RWPE1 (cell line): Measurements from ENCODE around the gene CDCA3.

ENCODE experiments used
- CTCF ChIA-PET: fragments of 350-600 bp; sonication (Branson Sonifier 250); formaldehyde crosslinking; extraction: SDS; loops from one replicate; lab custom pipeline; 2021; lab: Yijun Ruan, JAX
- POLR2A ChIA-PET: fragments of 400-600 bp; formaldehyde crosslinking; extraction: SDS; loops from one replicate; lab custom pipeline; 2020; ENCODE audit warnings: antibody characterized with exemption; ENCODE audit not compliant: low non-redundant PET; lab: Yijun Ruan, JAX
- DNase-seq: peaks from one replicate; pipeline ENCODE4 v3.0.0; 2012; ENCODE audit warnings: low spot score
- H3K27ac ChIP-seq: fragments of 450-650 bp; 2 replicates; pipeline ENCODE4 v1.5.1; 2017
- TF ChIP-seq, protein P1 (sequence below): fragments of 450-650 bp; conservative IDR thresholded peaks from 2 replicates; pipeline ENCODE4 v1.5.1; 2017; ENCODE audit warnings: low read depth, mild to moderate bottlenecking

Gene CDCA3

GRCh38 chr12:6861391-6861790 is 10.3 kb upstream of the CDCA3 start:
- POLR2A ChIA-PET = no interaction called here
- no peak overlapping the region for H3K27ac ChIP-seq
- DNase-seq = no peak
- TF ChIP-seq, protein P1, sequence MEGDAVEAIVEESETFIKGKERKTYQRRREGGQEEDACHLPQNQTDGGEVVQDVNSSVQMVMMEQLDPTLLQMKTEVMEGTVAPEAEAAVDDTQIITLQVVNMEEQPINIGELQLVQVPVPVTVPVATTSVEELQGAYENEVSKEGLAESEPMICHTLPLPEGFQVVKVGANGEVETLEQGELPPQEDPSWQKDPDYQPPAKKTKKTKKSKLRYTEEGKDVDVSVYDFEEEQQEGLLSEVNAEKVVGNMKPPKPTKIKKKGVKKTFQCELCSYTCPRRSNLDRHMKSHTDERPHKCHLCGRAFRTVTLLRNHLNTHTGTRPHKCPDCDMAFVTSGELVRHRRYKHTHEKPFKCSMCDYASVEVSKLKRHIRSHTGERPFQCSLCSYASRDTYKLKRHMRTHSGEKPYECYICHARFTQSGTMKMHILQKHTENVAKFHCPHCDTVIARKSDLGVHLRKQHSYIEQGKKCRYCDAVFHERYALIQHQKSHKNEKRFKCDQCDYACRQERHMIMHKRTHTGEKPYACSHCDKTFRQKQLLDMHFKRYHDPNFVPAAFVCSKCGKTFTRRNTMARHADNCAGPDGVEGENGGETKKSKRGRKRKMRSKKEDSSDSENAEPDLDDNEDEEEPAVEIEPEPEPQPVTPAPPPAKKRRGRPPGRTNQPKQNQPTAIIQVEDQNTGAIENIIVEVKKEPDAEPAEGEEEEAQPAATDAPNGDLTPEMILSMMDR = no peak
- CTCF ChIA-PET = interaction anchor here (1.4 kb wide), 1 partner anchor 11 kb away, joined by 9 read pairs; no protein-coding TSS in a partner anchor

DNA sequence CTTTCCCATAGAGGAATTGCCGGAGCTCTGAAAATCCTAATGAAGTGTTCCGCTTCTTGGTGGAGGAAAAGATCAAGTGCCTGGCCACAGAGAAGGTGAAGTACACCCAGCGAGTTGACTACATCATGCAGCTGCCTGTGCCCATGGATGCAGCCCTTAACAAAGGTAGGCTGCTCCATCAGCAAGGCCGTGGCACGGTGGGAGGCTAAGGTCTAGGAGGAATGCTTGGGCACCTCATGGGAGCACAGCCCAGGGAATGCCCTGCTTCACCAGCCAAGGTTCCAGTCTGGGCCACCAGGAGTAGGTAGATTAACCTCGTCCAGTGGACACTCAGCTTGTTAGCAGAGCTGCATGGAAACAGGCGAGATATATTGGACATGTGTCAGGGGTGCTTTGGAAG is 9.9 kb upstream of the CDCA3 start:
- DNase-seq = no peak
- no peak overlapping the region for H3K27ac ChIP-seq
- ChIA-PET POLR2A (no interaction called here), CTCF (interaction anchor here (1.4 kb wide), 1 partner anchor 11 kb away, joined by 9 read pairs; no protein-coding TSS in a partner anchor)
- TF ChIP-seq, protein P1 = no peak

GRCh38 chr12:6860116-6860515 is 9.0 kb upstream of the CDCA3 start:
- no peak overlapping the region for H3K27ac ChIP-seq
- ChIA-PET POLR2A (no interaction called here), CTCF (no interaction called here)

DNA sequence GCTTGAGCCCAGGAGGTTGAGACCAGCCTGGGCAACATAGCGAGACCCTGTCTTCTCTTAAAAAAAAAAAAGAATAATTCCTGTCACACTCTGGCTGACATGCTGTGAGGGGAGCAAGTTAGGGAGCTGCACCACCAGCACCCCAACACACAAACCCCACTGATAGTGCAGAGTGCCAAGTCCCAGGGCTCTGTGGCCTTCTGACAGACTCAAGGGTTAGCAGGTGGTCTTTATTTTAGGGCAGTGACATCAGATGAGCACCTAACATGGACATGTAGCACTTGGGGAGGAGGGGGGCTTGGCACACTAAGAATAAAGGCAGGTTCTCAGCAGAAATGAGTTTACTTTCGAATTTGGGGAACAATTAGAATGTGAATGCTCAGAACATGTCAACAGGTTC is 7.7 kb upstream of the CDCA3 start:
- ChIA-PET CTCF (interaction anchor here (0.6 kb wide), 1 partner anchor 212 kb away, joined by 3 read pairs; no protein-coding TSS in a partner anchor), POLR2A (no interaction called here)
- DNase-seq = no peak
- TF ChIP-seq, protein P1 = no peak
- H3K27ac ChIP-seq = no peak overlapping the region

More at GRCh38 chr12:6860116-6860515, 9.0 kb upstream of the CDCA3 start:
- TF ChIP-seq, protein P1 = no peak
- no peak for DNase-seq

- POLR2A ChIA-PET = no interaction called here
- CTCF ChIA-PET = interaction anchor here (1.3 kb wide), 1 partner anchor 14 kb away, joined by 6 read pairs; no protein-coding TSS in a partner anchor
- DNase-seq = no peak
- no peak overlapping the region for H3K27ac ChIP-seq
- TF ChIP-seq, protein P1 = no peak
Measured at GRCh38 chr12:6855322-6855721, 4.2 kb upstream of the CDCA3 start.

GRCh38 chr12:6854036-6854435 is 3.0 kb upstream of the CDCA3 start:
- CTCF ChIA-PET = interaction anchor here (0.6 to 1.3 kb wide), 3 partner anchors 11 to 193 kb away, joined by 3 to 6 read pairs (median 4); no protein-coding TSS in a partner anchor
- peak overlapping the region; percentile 37 for H3K27ac ChIP-seq
- POLR2A ChIA-PET = no interaction called here
- TF ChIP-seq, protein P1 = no peak
- DNase-seq = no peak
